Mesothelial cell of epicardium (in vitro differentiated cells): Measurements from ENCODE around the gene MAN1C1. TPM values are rescaled to one million over a fixed set of nuclear protein-coding genes. Genes with fewer than 3 reads are reported as not detected.
A peak's percentile ranks its signal among the peaks of the same experiment; 100 is the strongest.

ENCODE experiments used
- DNase-seq, 2 experiments: peaks; one replicate each; pipeline ENCODE4 v3.0.0; 2021; ENCODE audit warnings: low spot score in 2 of 2; ENCODE audit not compliant: unreplicated experiment in 2 of 2
- H3K27ac Mint-ChIP-seq: 2 replicates; pipeline ENCODE4 v1.8.0; 2021; ENCODE audit warnings: mixed read lengths
- H3K27me3 Mint-ChIP-seq: 2 replicates; pipeline ENCODE4 v1.8.0; 2021; ENCODE audit warnings: low read depth, mixed read lengths
- H3K36me3 Mint-ChIP-seq: 2 replicates; pipeline ENCODE4 v1.8.0; 2021; ENCODE audit warnings: mixed read lengths
- H3K4me1 Mint-ChIP-seq: 2 replicates; pipeline ENCODE4 v1.8.0; 2021; ENCODE audit warnings: mixed read lengths
- H3K4me3 Mint-ChIP-seq: 2 replicates; pipeline ENCODE4 v1.8.0; 2021; ENCODE audit warnings: mild to moderate bottlenecking, moderate library complexity, mixed read lengths
- H3K9me3 Mint-ChIP-seq: 2 replicates; pipeline ENCODE4 v1.8.0; 2021; ENCODE audit warnings: mixed read lengths
- total RNA-seq: library from RNA; stranded (reverse); gene quantifications from 3 replicates; pipeline ENCODE4 v1.2.1, GENCODE V29; 2021
- TF ChIP-seq, protein P1 (sequence below): fragments of 200-600 bp; sonication (generic); IDR thresholded peaks from one replicate; pipeline ENCODE4 v1.5.0; 2021; ENCODE audit warnings: antibody characterized with exemption; ENCODE audit not compliant: unreplicated experiment

Gene MAN1C1
- total RNA-seq, 1 donor from 2014 or later, result 3.2 TPM

DNA sequence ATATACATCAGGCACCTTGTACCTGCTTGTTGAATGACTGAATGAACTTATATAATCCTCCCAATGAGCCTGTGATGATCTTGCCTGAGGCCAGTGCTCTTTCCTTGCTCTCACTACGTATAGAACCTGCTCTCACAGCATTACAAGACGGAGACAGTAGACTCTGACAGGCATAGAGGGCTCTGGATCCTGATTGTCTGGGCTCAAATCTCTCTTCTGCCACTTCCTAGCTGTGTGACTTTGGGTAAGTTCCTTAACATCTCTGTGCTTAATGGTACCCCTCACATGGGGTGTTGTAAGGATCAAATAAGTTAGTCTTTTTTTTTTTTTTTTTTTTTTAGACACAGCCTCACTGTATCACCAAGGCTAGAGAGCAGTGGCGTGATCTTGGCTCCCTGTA lies 4.2 kb upstream of the MAN1C1 start:
- H3K9me3 Mint-ChIP-seq, result no peaks in the 10 kb centered on the region

DNA sequence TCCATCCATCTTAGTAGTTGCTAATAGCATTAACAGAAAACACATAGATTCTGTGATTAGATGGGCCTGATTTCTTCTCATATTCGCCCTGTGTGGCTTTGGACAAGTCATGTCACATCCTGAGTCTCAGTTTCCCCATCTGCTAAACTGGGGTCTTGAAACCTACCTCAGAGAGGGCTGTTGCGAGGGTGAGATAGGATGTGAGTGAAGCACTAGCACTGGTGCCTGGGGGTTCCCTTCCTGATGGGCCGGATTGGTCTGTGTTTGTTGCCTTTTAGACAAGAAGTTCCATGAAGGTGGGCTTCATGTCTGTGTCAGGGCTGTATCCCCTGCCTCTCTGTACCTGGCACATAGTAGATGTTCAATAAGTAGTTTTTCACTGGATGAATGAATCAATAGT lies 3.5 kb upstream of the MAN1C1 start:
- TF ChIP-seq, protein P1, sequence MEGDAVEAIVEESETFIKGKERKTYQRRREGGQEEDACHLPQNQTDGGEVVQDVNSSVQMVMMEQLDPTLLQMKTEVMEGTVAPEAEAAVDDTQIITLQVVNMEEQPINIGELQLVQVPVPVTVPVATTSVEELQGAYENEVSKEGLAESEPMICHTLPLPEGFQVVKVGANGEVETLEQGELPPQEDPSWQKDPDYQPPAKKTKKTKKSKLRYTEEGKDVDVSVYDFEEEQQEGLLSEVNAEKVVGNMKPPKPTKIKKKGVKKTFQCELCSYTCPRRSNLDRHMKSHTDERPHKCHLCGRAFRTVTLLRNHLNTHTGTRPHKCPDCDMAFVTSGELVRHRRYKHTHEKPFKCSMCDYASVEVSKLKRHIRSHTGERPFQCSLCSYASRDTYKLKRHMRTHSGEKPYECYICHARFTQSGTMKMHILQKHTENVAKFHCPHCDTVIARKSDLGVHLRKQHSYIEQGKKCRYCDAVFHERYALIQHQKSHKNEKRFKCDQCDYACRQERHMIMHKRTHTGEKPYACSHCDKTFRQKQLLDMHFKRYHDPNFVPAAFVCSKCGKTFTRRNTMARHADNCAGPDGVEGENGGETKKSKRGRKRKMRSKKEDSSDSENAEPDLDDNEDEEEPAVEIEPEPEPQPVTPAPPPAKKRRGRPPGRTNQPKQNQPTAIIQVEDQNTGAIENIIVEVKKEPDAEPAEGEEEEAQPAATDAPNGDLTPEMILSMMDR, result no peak
- no peaks in the 10 kb centered on the region for H3K36me3 Mint-ChIP-seq
- peaks cover 58% of the 10 kb centered on the region for H3K27me3 Mint-ChIP-seq
- H3K27ac Mint-ChIP-seq, result no peak overlapping the region
- no peak for DNase-seq
- H3K4me1 Mint-ChIP-seq, result peaks cover 10% of the 10 kb centered on the region
- H3K9me3 Mint-ChIP-seq, result no peaks in the 10 kb centered on the region
- H3K4me3 Mint-ChIP-seq, result no peak overlapping the region

More for the DNA sequence above, 4.2 kb upstream of the MAN1C1 start:
- H3K36me3 Mint-ChIP-seq, result no peaks in the 10 kb centered on the region
- H3K4me1 Mint-ChIP-seq, result peaks cover 9% of the 10 kb centered on the region
- no peak overlapping the region for H3K27ac Mint-ChIP-seq
- DNase-seq, result no peak
- TF ChIP-seq, protein P1, result no peak
- peaks cover 56% of the 10 kb centered on the region for H3K27me3 Mint-ChIP-seq
- no peak overlapping the region for H3K4me3 Mint-ChIP-seq

DNA sequence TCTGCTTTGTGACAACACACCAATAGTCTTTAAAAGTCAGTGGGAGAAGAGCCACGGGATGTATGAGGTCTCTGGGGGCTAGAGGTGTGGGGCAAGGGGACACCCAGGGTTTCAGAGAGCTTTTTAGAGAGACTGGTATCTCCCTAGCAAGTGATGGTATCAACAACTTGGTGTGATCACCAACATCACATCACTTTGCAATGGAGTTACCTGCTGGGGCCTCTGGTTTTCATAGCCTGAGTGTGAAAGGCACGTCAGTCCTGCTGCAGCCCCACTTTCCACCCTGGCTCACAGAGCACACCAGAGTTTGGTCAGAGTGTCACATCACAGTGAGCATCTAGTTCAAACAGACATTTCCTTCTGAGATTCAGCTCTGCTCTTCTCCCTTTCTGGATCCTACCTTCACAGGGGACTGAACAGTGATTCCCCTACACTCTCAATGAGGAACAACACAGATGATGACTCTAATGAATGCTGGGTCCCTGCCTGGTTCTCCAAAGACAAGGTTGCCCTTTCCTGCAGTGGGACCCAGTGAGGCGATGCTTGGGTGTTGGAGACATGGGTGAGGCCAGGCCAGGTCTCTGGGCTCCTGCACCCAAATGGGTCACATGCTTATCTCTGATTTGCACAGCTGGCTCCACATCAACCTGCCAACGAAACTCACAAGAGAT lies 2.0 kb upstream of the MAN1C1 start:
- no peak overlapping the region for H3K4me3 Mint-ChIP-seq

DNA sequence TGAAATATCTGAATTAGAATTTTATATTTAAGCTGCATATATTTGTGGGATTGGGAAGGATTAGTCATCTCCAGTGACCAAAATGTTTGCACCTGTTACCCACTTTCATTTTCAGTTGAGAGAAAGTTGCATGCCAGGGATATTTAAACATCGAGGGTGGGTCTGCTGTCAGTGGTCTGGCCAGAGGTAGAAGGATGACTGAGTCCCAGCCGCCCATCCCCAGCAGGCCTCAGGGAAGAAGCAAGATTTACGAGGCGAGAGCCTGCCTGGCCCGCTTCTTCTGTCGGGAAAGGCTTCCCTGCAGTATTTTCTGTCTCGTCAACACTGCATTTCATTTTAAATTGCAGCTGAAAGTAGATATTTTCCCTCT lies 1.4 kb upstream of the MAN1C1 start:
- no peaks in the 10 kb centered on the region for H3K9me3 Mint-ChIP-seq
- no peaks in the 10 kb centered on the region for H3K36me3 Mint-ChIP-seq
- DNase-seq, result no peak
- no peak overlapping the region for H3K4me3 Mint-ChIP-seq
- TF ChIP-seq, protein P1, result no peak
- peak overlapping the region; percentile 47 for H3K27ac Mint-ChIP-seq
- peaks cover 15% of the 10 kb centered on the region for H3K4me1 Mint-ChIP-seq
- peaks cover 68% of the 10 kb centered on the region for H3K27me3 Mint-ChIP-seq

More for the DNA sequence above, 2.0 kb upstream of the MAN1C1 start:
- H3K4me1 Mint-ChIP-seq, result peaks cover 15% of the 10 kb centered on the region
- H3K27ac Mint-ChIP-seq, result peak overlapping the region; percentile 47
- peaks cover 67% of the 10 kb centered on the region for H3K27me3 Mint-ChIP-seq
- no peaks in the 10 kb centered on the region for H3K36me3 Mint-ChIP-seq
- no peak for DNase-seq
- H3K9me3 Mint-ChIP-seq, result no peaks in the 10 kb centered on the region
- TF ChIP-seq, protein P1, result no peak

DNA sequence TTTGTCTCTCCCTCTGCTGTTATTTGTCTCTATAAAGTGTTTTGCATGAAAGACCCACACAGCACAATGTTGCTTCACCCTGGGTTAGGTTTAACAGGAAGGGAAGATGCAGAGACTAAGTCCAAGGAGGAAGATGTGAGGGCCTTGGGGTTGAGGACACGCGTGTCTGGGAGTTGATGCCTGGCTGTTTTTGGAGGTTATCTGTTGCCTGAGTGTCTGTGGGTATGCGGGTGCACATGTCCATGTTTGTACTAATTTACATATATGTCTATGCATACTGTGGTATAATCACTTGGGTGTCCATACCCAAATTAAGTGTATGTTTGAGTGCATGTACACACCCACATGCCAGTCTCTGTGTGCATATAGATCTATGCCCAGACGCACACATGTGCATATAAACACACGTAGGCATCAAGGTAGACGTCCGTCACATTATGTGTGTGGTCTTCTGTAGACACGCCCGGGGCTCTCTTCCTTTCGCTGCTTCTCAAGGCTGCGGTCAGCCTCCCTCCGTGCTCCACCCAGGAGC lies 962 bp upstream of the MAN1C1 start:
- Mint-ChIP-seq H3K36me3 (no peaks in the 10 kb centered on the region), H3K4me3 (peak overlapping the region; percentile 55), H3K27ac (peak overlapping the region; percentile 11), H3K4me1 (peaks cover 15% of the 10 kb centered on the region), H3K9me3 (no peaks in the 10 kb centered on the region), H3K27me3 (peaks cover 68% of the 10 kb centered on the region)
- DNase-seq, result no peak
- TF ChIP-seq, protein P1, result no peak
